Bronchial epithelial cell (primary cell): ENCODE data around the gene MGRN1. TPM values are rescaled to one million over a fixed set of nuclear protein-coding genes. Genes with fewer than 3 reads are reported as not detected.
A peak's percentile ranks its signal among the peaks of the same experiment; 100 is the strongest.

Experiments
- DNase-seq: peaks from one replicate; pipeline ENCODE4 v3.0.0-alpha.2; 2010; ENCODE audit warnings: low read depth
- FAIRE-seq: peaks from 2 replicates; lab custom pipeline; 2011; peaks lifted over from hg19 to GRCh38; lab: Jason Lieb, UNC
- H3K27me3 ChIP-seq: 2 replicates; pipeline ENCODE4 v1.5.1; 2011; ENCODE audit warnings: low read length; ENCODE audit not compliant: control insufficient read depth, insufficient read depth
- H3K36me3 ChIP-seq: 2 replicates; pipeline ENCODE4 v1.5.1; 2011; ENCODE audit warnings: low read length; ENCODE audit not compliant: control insufficient read depth, insufficient read depth
- H3K4me3 ChIP-seq: 2 replicates; pipeline ENCODE4 v1.5.1; 2011; ENCODE audit warnings: mild to moderate bottlenecking, low read depth, low read length, control low read depth
- total RNA-seq: library from RNA; depleted of rRNA; stranded (reverse); fragments of >200 nt; gene quantifications from 2 replicates; pipeline ENCODE4 v1.2.1, GENCODE V29; 2014
- TF ChIP-seq, protein P1 (sequence below): IDR thresholded peaks from 2 replicates; pipeline ENCODE4 v1.5.1; 2011; ENCODE audit warnings: mild to moderate bottlenecking, moderate library complexity, low read length, control low read depth, inconsistent platforms; ENCODE audit not compliant: insufficient read depth, severe bottlenecking

Gene MGRN1
- total RNA-seq, 1 donor from 2014 or later, result 6.1 TPM

DNA sequence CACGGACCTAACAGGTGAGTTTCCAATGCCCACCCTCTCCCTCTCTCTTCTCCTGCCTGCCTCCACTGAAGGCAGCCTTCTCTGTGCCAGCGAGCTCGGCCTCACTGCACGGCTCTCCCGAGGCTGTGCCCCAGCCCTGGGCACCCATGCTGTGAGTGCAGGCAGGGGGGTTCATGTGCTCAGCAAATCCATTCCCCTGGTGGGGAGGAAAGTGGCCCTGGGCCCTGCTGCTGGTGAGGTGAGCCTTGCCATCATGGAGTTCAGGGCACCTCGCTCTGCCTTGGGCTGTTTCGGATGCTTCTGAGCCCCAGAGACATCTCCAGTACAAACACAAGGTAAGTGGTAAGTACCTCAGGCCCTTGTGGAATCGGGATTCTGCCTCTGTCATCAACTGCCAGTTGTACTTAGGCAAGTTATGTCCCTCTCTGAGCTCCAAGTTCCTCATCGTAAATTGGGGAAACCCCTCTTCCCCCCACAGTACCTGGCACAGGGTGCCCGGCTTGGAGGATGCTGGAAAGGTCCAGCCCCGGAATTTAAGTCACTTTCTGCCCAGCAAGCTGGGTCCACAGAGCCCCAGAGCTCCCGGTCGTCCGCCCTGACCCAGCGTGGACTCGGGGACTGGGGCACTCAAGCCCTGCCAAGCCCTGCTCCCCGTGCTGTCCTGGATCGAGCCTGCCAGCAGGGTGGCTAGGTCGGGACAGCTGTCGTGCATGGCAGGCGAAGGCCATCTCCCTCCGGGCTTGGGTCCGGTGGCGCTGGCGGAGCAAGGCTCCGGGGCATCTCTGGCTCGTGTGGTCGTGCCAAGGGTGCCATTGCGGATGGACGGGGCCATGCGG, 68.1 kb downstream of the MGRN1 start:
- DNase-seq, result no peak
- no peak for FAIRE-seq
- Histone ChIP-seq H3K36me3 (peaks cover 13% of the 10 kb centered on the region), H3K4me3 (peak overlapping the region; percentile 44), H3K27me3 (no peaks in the 10 kb centered on the region)
- TF ChIP-seq, protein P1, sequence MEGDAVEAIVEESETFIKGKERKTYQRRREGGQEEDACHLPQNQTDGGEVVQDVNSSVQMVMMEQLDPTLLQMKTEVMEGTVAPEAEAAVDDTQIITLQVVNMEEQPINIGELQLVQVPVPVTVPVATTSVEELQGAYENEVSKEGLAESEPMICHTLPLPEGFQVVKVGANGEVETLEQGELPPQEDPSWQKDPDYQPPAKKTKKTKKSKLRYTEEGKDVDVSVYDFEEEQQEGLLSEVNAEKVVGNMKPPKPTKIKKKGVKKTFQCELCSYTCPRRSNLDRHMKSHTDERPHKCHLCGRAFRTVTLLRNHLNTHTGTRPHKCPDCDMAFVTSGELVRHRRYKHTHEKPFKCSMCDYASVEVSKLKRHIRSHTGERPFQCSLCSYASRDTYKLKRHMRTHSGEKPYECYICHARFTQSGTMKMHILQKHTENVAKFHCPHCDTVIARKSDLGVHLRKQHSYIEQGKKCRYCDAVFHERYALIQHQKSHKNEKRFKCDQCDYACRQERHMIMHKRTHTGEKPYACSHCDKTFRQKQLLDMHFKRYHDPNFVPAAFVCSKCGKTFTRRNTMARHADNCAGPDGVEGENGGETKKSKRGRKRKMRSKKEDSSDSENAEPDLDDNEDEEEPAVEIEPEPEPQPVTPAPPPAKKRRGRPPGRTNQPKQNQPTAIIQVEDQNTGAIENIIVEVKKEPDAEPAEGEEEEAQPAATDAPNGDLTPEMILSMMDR, result no peak

DNA sequence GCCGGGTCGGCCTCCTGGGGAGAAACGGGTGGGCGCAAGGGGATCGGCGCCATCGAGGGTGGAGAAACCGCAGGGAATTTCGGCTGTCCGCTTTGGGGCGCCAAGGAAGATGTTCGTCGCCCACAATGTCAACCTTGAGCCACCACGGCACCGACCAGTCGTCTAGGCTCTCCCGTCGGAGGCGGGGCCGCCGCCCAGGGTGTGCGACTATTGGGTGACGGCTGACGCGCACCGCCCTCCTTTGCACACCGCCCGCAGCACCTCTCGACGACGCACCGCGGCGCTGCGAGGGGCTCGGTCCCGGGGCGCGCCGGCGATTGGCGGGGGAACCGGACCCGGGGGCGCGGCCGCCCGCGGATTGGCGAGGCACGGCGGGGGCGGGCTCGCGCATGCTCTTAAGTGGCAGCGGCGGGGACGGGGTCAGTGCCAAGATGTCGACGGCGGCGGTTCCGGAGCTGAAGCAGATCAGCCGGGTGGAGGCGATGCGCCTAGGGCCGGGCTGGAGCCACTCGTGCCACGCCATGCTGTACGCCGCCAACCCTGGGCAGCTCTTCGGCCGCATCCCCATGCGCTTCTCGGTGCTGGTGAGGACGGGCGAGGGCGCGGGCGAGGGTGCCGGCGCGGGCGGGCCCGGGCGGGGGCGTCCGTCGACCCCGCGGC, 68.8 kb downstream of the MGRN1 start, which contains the start of gene NUDT16L1:
TSS of gene NUDT16L1 (plus strand) at position 267 of the 660 bp plus-strand sequence. CDS start at position 432, 165 bp downstream.
- DNase-seq, result peak; percentile 83
- FAIRE-seq, result no peak
- Histone ChIP-seq H3K4me3 (peak within 1 kb of the TSS; percentile 92), H3K36me3 (peaks cover 17% of the 10 kb centered on the region), H3K27me3 (no peaks in the 10 kb centered on the region)
- TF ChIP-seq, protein P1, result no peak

DNA sequence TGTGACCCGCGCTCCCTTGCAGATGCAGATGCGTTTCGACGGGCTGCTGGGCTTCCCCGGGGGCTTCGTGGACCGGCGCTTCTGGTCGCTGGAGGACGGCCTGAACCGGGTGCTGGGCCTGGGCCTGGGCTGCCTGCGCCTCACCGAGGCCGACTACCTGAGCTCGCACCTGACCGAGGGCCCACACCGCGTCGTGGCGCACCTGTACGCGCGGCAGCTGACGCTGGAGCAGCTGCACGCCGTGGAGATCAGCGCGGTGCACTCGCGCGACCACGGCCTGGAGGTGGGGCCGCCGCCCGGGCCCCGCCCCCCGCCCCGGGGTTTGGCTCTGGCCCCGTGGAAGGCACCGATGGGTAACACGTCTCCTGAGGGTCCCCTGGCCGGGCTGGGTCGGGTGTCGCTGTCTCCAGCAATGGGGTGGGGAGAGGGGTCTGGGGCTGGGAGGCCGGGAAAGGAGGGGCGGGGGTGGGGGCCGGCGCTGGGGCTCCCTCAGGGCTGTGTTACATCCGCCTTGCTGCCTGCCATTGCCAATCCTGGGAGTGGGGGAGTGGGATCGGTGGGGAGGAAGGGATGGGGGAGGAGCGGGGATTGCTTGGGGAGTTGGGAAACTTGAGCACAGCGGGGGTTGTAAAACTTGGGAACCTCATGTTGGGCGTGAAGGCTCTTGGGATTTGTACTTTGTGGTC, 69.5 kb downstream of the MGRN1 start:
- no peaks in the 10 kb centered on the region for H3K27me3 ChIP-seq
- FAIRE-seq (no peak), DNase-seq (no peak)
- H3K36me3 ChIP-seq, result peaks cover 20% of the 10 kb centered on the region
- peak overlapping the region; percentile 92 for H3K4me3 ChIP-seq
- TF ChIP-seq, protein P1, result no peak

DNA sequence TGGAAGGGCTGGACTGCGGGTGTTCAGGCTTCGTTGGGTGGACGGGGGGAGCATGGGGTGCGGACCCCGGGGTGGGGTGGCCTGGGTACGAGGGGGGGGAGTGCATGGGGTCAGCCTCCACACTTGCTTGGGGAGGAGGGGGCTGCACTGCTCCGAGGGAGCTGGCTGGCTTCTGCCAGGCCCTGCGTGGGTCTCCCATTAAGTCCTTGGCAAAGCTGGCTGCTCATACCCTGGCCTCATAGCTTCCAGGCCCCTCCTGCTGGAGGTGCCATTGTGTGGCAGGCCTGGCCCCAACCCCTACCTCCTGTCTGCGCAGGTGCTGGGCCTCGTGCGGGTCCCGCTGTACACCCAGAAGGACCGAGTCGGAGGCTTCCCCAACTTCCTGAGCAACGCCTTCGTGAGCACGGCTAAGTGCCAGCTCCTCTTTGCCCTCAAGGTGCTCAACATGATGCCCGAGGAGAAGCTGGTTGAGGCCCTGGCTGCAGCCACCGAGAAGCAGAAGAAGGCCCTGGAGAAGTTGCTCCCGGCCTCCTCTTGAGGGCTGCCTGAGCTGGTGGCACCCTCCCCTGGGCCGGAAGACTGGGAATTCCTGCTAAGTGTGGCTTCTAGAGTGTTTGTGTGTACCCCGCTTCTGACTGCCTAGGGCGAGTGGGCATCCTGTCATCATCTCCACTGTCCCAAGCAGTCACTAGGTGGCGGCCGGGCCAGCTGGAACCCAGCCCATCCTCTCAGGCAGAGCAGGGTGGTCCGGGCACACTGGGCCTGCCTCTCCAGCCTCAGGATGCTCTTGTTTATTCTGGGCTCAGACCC, 70.2 kb downstream of the MGRN1 start:
- FAIRE-seq (no peak), DNase-seq (no peak)
- Histone ChIP-seq H3K27me3 (no peaks in the 10 kb centered on the region), H3K36me3 (peaks cover 22% of the 10 kb centered on the region), H3K4me3 (peak overlapping the region; percentile 92)
- TF ChIP-seq, protein P1, result no peak

DNA sequence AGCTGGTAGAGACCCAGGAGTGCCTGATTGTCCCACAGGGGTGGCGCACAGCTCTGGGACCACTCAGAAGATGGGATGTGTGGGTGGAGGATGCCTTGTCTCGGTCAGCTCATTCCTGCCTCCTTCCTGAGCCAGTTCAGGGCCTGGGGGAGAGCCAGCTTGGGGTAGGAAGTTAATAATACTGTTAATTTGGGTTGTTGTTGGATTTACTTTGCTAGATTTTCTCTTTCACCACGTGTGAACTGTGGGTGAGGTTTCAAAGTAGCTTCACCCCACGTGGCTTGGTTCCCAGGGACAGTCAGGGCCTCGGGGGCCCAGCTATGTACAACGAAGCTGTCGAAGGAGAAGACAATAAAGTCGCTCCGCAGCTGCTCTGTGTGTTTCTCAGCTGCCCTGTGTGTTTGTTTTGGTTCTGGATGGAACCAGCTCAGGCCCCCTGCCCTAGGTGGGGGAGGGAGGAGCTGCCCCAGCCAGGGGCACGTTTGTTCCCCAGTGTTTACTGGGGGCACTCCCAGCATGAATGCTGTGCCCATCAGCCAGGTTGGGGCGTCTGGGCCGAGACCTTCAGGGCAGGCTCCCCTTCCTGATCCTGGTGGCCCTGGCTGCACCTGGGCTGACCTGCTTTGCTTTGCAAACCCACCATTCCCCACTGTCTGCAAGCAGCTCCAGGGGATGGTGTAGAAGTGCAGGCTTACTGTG, 71.0 kb downstream of the MGRN1 start:
- no peak for FAIRE-seq
- H3K27me3 ChIP-seq, result no peaks in the 10 kb centered on the region
- DNase-seq, result no peak
- TF ChIP-seq, protein P1, result no peak
- H3K36me3 ChIP-seq, result peaks cover 26% of the 10 kb centered on the region
- no peak overlapping the region for H3K4me3 ChIP-seq
